Measurements from ENCODE around the gene ASPSCR1. TPM values are rescaled to one million over a fixed set of nuclear protein-coding genes. Genes with fewer than 3 reads are reported as not detected.
"Not testable (repeated sequence)": the region's sequence is repeated elsewhere in the genome, so short reads cannot be mapped to it uniquely, and the experiment has no call there.

ASPSCR1 gene
- total RNA-seq, 1 experiment from 2014 or later: 51.0 TPM

GRCh38 chr17:82037889-82038195 is 60.4 kb downstream of the ASPSCR1 start:
- TF ChIP-seq CBX3 (IDR thresholded peaks at IDR 0.05; ENCODE audit: low read depth) (no peak), TCF7L2 (IDR thresholded peaks at IDR 0.05; ENCODE audit: borderline replicate concordance, extremely low read depth, insufficient read depth, insufficient read length) (peak; percentile 93)
- RAD21 ChIA-PET (ENCODE audit: low non-redundant PET in 1 of 2, low total read pairs in 2 of 2, uncharacterized antibody in 2 of 2, unreplicated experiment in 2 of 2): interaction anchor here (1.0 to 1.1 kb wide), 2 partner anchors 15 to 78 kb away, joined by 10 to 11 read pairs; partner anchors contain the start of genes CENPX (in 1 of the 2) and LRRC45 (in 1 of the 2)
- H3K27ac ChIP-seq (ENCODE audit: low read depth, low read length): peak overlapping the region; percentile 91
- POLR2A ChIA-PET: interaction anchor here (0.7 to 1.5 kb wide), 8 partner anchors 9 to 165 kb away, joined by 3 to 8 read pairs (median 4); partner anchors contain the start of genes CENPX, FASN, LRRC45 and PYCR1
- H3K36me3 ChIP-seq (ENCODE audit: control insufficient read depth in 1 of 2, insufficient read depth in 2 of 2, low read length in 2 of 2): peaks cover 0 to 12% of the 10 kb centered on the region in 2 experiments; a peak in 1 of 4 replicates
- H3K9ac ChIP-seq (ENCODE audit: low read length): peak overlapping the region; percentile 94; the same call in 1 of the 2 replicates
- H2AFZ ChIP-seq (ENCODE audit: low read depth, low read length, poor library complexity, severe bottlenecking): peak overlapping the region; percentile 49
- BruUV-seq (replicated peaks): no TSS peak
- H3K4me3 ChIP-seq (replicated peaks in 1 of 2; ENCODE audit: low read depth in 1 of 2, low read length in 2 of 2): peak overlapping the region; percentile 30 to 92
- H3K4me1 ChIP-seq (ENCODE audit: control insufficient read depth in 1 of 2, insufficient read depth in 2 of 2, low read length in 2 of 2): peaks cover 15 to 42% of the 10 kb centered on the region in 2 experiments
- no peaks in the 10 kb centered on the region for H3K27me3 ChIP-seq (ENCODE audit: insufficient read depth, low read length)
- intact Hi-C loops (cut with micrococcal nuclease): loop anchor here (2.0 to 10.0 kb wide), 3 partner anchors 61 to 377 kb away; partner anchors contain the start of genes FASN, HEXD and OGFOD3
- peak overlapping the region; percentile 95 for H3K4me2 ChIP-seq (ENCODE audit: low read length)
- H3K9me2 ChIP-seq (ENCODE audit: insufficient read depth): no peaks in the 10 kb centered on the region
- CTCF ChIA-PET: interaction anchor here (0.5 to 4.8 kb wide), 20 partner anchors 9 to 733 kb away, joined by 3 to 57 read pairs (median 4); partner anchors contain the start of genes CENPX, FASN, GPS1 and LRRC45
- H3K79me2 ChIP-seq (ENCODE audit: insufficient read depth, low read length): peaks cover 20% of the 10 kb centered on the region; the same call in 1 of the 2 replicates
- no peak for DNase-seq (ENCODE audit: low read depth, low spot score)
- no peak for ATAC-seq
- no peaks in the 10 kb centered on the region for H4K20me1 ChIP-seq (ENCODE audit: insufficient read depth)
- H3K9me3 ChIP-seq (ENCODE audit: control insufficient read depth in 1 of 2, insufficient read depth in 1 of 2, low read depth in 1 of 2, low read length in 2 of 2): no peaks in the 10 kb centered on the region

GRCh38 chr17:82038796-82039409 is 61.5 kb downstream of the ASPSCR1 start:
- H3K27ac ChIP-seq (ENCODE audit: low read depth, low read length); H3K4me2 ChIP-seq (ENCODE audit: low read length); H3K4me3 ChIP-seq (replicated peaks in 1 of 2; ENCODE audit: low read depth in 1 of 2, low read length in 2 of 2); H2AFZ ChIP-seq (ENCODE audit: low read depth, low read length, poor library complexity, severe bottlenecking); H3K9ac ChIP-seq (ENCODE audit: low read length); RAD21 ChIA-PET (ENCODE audit: low non-redundant PET in 1 of 2, low total read pairs in 2 of 2, uncharacterized antibody in 2 of 2, unreplicated experiment in 2 of 2); H3K9me3 ChIP-seq (ENCODE audit: control insufficient read depth in 1 of 2, insufficient read depth in 1 of 2, low read depth in 1 of 2, low read length in 2 of 2); BruUV-seq (replicated peaks); H4K20me1 ChIP-seq (ENCODE audit: insufficient read depth); ATAC-seq; DNase-seq (ENCODE audit: low read depth, low spot score); H3K27me3 ChIP-seq (ENCODE audit: insufficient read depth, low read length); H3K9me2 ChIP-seq (ENCODE audit: insufficient read depth); POLR2A ChIA-PET: not testable (repeated sequence)
- H3K4me1 ChIP-seq (ENCODE audit: control insufficient read depth in 1 of 2, insufficient read depth in 2 of 2, low read length in 2 of 2): peaks cover 13 to 35% of the 10 kb centered on the region in 2 experiments
- peaks cover 0 to 12% of the 10 kb centered on the region in 2 experiments; a peak in 1 of 4 replicates for H3K36me3 ChIP-seq (ENCODE audit: control insufficient read depth in 1 of 2, insufficient read depth in 2 of 2, low read length in 2 of 2)
- intact Hi-C loops (cut with micrococcal nuclease): loop anchor here (10.0 kb wide), 2 partner anchors 256 to 376 kb away; partner anchors contain the start of genes HEXD and OGFOD3
- CTCF ChIA-PET: interaction anchor here (1.6 kb wide), 1 partner anchor 111 kb away, joined by 5 read pairs; the partner anchor contains the start of gene MAFG
- H3K79me2 ChIP-seq (ENCODE audit: insufficient read depth, low read length): peaks cover 18% of the 10 kb centered on the region; the same call in 1 of the 2 replicates

Measured in HCT116 (cell line).